Stimulated activated CD4-positive, alpha-beta T cell treated with anti-CD3 and anti-CD28 coated beads, Interleukin-2, amount 100 ng/mL, for 4 hours (primary cell): ENCODE data around the gene CFL1.
"Not testable (repeated sequence)": the region's sequence is repeated elsewhere in the genome, so short reads cannot be mapped to it uniquely, and the experiment has no call there.

ENCODE experiments used
- DNase-seq: peaks from one replicate; pipeline ENCODE4 v3.0.0-alpha.2; 2020; ENCODE audit warnings: low read depth

Gene CFL1

DNA sequence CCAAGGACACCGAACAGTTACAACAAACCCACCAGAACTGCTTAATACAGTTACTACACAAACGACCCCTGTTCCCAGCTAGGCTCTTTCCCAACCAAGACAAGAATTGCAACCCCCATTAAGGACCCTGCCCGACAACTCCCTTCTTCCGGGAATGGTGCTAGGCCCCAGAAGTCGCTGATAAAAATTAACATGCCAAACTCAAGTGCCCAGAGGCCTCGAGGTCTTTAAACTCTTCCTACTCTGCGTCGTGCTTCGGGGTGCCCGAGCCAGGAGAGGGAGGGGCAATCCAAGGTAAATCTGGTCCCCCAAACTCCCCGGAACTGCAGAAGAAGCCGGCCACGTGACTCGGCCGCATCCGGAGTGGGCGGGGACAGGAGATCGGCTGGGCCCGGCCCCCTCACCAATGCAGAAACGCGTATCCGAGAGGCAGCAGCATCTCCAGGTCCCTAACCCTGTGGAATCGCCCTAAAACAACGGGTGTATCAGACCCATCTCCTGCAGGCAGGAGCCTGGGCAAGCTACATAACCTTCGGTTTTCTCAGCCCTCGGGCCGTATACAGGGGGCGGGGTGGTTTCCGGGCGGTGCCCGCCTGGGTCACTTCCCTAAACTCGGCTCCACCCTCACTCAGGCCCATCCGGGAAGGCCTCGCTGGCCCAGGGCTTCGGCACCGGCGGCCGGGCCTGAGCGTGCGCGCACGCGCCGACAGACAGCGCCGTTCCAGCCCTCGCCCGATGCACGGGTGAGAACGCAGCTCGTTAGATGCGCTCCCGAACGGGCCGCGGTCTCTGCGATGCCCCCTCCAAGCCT lies 1.1 kb downstream of the CFL1 start:
- peak; percentile 76 for DNase-seq

GRCh38 chr11:65855927-65856363 lies 2.0 kb downstream of the CFL1 start:
- DNase-seq, result no peak

DNA sequence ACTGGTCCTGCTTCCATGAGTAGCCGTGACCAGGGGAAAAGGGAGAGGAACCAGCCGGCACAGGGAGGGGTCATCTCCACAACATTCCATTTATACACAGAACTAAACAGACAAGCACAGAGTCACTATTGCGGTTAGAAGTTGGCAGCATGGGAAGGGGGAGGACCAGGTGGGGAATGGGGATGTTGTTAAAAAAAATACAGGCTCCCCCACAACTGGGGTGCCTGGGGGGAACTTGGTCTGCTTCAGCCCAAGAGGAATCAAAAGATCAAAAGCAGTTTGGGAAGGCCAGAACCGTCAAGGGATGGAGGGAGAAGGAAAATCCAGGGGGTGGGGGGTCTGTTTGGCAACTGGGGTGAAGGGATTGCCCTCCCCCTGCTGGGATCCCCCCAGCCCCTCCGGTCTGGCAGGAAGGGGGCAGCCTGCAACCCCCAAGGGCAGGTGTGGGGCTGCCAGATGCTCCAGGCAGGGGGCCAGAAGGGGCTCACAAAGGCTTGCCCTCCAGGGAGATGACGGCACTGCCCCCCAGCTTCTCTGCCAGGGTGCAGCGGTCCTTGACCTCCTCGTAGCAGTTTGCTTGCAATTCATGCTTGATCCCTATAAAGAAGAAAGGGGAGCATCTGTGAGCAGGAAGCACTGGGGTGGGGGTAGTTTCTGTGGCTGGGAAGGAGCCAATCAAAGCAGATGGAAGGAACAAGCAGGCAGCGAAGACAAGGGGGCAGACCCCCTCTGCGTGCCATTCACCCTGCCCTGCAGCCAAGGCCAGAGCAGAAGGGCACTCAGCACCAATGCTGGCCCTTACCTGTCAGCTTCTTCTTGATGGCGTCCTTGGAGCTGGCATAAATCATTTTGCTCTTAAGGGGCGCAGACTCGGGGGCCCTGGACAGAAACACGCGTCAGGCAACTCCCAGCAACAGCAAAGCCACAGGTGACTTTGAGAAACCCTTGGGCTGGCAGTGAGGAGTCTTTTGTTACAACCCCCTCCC lies 2.8 kb downstream of the CFL1 start:
- DNase-seq, result no peak

GRCh38 chr11:65854161-65854592 lies 3.8 kb downstream of the CFL1 start:
- no peak for DNase-seq

GRCh38 chr11:65853246-65853979 lies 4.6 kb downstream of the CFL1 start:
- DNase-seq, result no peak

DNA sequence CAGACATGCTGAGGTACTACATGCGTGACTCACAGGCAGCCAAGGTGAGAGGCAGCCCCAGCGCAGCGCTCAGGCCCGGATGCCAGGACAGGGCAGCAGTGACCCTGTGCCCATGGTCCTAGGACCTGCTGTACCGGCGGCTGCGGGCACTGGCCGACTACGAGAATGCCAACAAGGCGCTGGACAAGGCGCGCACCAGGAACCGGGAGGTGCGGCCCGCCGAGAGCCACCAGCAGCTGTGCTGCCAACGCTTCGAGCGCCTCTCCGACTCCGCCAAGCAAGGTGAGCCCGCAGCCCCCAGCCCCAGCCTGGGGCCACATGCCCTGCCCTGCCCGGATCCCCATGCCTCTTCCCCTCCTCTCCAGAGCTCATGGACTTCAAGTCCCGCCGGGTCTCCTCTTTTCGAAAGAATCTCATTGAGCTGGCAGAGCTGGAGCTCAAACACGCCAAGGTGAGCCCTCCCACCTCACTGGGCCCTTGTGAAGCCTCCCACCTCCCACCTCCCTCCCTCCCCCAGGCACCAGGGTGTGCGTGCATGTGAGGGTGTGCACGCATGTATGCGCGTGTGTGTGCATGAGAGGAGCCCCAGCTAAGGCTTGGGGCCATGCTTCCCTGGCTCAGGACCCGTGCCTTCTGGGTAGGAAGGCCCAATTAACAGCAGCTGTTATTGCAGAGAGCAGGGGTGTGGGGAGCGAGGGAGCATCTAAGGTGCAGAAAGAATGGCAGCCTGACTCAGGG lies 5.3 kb downstream of the CFL1 start:
- DNase-seq, result no peak

GRCh38 chr11:65851811-65852507 lies 6.0 kb downstream of the CFL1 start:
- DNase-seq, result no peak

DNA sequence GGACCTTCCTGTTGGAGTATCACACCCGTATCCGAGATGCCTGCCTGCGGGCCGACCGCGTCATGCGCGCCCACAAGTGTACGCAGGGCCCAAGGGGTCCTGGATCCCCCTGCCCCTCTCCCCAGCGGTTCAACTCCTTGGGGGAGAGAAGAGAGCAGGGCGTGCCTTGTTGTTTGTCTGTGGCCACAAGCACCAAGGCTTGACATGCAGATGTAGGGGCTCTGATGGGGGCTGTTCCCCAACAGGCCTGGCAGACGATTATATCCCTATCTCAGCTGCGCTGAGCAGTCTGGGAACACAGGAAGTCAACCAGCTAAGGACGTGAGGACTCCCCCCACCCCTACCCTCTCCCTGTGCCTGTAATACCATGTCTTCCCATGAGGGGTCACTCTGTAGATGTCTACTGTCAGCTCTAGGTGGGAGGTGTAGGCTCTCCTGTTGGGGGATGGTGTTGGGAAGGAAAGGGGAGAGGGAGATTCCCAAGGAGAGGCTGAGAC lies 6.8 kb downstream of the CFL1 start:
- DNase-seq, result no peak

- no peak for DNase-seq
Observed at GRCh38 chr11:65850217-65851082, 7.5 kb downstream of the CFL1 start.

- DNase-seq, result no peak
Observed at GRCh38 chr11:65849771-65850216, 8.2 kb downstream of the CFL1 start.

- DNase-seq, result no peak
Observed at GRCh38 chr11:65849366-65849765, 8.6 kb downstream of the CFL1 start.

DNA sequence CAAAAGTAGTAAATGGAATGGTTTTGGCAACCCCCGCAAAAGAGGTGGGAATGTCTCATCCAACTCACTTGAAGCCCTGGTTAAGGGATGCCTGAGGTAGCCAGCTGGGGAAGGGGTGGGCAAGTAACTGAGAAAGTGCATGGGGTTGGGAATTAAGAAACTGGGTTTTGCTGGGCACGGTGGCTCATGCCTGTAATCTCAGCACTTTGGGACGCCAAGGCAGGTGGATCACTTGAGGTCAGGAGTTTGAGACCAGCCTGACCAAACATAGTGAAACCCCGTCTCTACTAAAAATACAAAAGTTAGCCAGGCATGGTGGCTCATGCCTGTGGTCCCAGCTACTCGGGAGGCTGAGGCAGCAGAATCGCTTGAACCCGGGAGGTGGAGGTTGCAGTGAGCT lies 9.3 kb downstream of the CFL1 start:
- DNase-seq, result not testable (repeated sequence)

- DNase-seq, result no peak
Observed at GRCh38 chr11:65847746-65848145, 10.2 kb downstream of the CFL1 start.

GRCh38 chr11:65844231-65844872 lies 13.6 kb downstream of the CFL1 start:
- DNase-seq, result no peak

DNA sequence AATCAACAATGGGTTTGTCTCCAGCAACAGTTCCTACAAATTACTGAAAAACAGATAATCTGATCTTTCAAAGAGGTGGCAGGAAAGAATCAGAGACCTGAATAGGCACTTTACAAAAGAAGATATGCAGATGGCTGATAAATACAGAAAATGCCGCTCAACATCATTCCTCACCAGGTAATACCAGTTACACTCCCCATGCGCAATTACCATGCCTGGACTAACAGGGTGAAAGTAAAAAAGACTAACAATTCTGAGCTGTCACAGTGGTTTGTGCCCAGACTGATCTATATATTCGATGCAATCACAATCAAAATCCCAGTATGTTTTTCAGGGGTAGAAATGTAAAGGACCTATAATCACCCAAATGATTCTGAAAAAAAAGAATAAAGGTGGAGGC lies 14.2 kb downstream of the CFL1 start:
- no peak for DNase-seq

GRCh38 chr11:65842144-65842543 lies 15.8 kb downstream of the CFL1 start:
- DNase-seq, result no peak

DNA sequence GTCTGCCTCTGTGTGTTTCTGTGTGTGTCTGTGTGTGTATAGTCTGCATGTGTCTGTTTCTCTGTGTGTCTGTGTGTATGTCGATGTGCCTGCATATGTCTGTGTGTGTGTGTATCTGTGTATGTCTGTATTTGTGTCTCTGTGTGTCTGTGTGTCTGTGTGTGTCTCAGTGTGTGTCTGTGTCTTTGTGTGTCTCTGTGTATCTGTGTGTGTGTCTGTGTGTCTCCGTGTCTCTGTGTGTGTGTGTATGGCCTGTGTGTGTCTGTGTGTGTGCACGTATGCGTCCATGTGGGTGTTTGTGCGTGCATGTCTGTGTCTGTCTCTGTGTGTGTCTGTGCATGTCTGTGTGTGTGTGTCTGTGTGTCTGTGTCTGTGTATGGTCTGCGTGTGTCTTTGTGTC lies 23.8 kb downstream of the CFL1 start:
- no peak for DNase-seq

DNA sequence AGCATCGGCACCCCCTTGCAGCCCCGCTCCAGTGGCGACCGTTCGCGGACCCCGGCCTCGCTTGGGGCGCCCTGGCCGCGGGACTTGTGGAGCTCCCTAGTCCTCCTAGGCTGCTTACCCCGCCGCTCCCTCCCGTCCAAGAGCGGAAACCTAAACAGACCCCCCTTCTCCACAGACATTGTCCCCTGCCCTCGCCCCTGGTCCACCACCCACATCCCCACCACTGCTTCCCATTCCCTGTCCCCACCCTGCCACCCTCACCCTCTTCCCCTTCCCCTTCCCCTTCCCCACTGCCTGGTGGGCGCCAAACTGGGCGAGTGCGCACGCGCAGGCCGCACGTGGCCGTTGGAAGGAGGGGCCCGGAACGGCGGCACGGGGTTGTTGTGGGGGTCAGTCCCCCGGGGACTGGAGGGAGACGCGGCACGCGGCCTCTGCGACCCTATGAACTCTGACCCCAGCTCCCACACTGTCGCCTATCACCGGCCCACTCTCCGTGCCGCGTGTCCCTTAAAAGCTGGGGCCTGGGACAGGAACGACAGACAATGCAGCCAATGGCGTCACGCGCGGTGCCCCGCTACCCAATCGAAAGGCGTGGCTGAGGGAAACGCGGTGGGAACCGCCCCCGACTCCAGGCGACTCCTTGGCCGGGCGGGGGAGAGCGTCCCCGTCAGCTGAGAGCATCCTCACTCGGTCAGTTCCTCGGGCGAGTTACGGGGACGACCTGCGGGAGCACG lies 24.5 kb downstream of the CFL1 start, which contains the start of gene SNX32:
TSS of gene SNX32 (plus strand) at position 667 of the 734 bp plus-strand sequence. CDS start 103 bp downstream, outside the sequence.
- peak; percentile 94 for DNase-seq
